ENCODE data around the gene LEF1. TPM values are rescaled to one million over a fixed set of nuclear protein-coding genes. Genes with fewer than 3 reads are reported as not detected.

Gene LEF1
- total RNA-seq, 1 experiment from 2014 or later: 0.54 TPM

- DNase-seq (ENCODE audit: low read depth, low spot score) (no peak), ATAC-seq (no peak)
- intact Hi-C loops (cut with micrococcal nuclease; ENCODE audit: unreplicated experiment) (no loop called here), in situ Hi-C loops (cut with HindIII; ENCODE audit: low pct_unique_long_range_greater_than_20kb, low sequenced_read_pairs) (no loop called here)
- Histone ChIP-seq H3K27ac (ENCODE audit: low read length) (no peak overlapping the region), H3K36me3 (ENCODE audit: control insufficient read depth, insufficient read depth, low read length) (no peaks in the 10 kb centered on the region), H3K4me1 (ENCODE audit: control insufficient read depth, insufficient read depth, low read length) (no peaks in the 10 kb centered on the region), H3K9me3 (ENCODE audit: control insufficient read depth, insufficient read depth, low read depth, low read length) (no peaks in the 10 kb centered on the region), H3K4me3 (ENCODE audit: low read depth in 2 of 2, low read length in 2 of 2) (no peak overlapping the region), H3K27me3 (ENCODE audit: control insufficient read depth, insufficient read depth, low read length) (no peaks in the 10 kb centered on the region; the same call in 1 of the 2 replicates)
- TF ChIP-seq POLR2AphosphoS5 (IDR thresholded peaks at IDR 0.05; ENCODE audit: low read depth, low read length) (no peak), CTCF (IDR thresholded peaks at IDR 0.05) (peak; percentile 32), REST (IDR thresholded peaks at IDR 0.05; ENCODE audit: insufficient read depth in 1 of 2, low read depth in 2 of 2, low read length in 1 of 2) (no peak), SIN3A (IDR thresholded peaks at IDR 0.05; ENCODE audit: borderline replicate concordance, insufficient read depth, low read depth, low read length) (no peak)
- BruUV-seq (replicated peaks): no TSS peak
- ChIA-PET POLR2A (no interaction called here), CTCF (no interaction called here)
Observed at GRCh38 chr4:108130955-108131354, 37.8 kb downstream of the LEF1 start.

- CTCF ChIA-PET: no interaction called here
- no peaks in the 10 kb centered on the region for H3K9me3 ChIP-seq (ENCODE audit: control insufficient read depth, insufficient read depth, low read depth, low read length)
- ATAC-seq (no peak), DNase-seq (ENCODE audit: low read depth, low spot score) (no peak)
- H3K36me3 ChIP-seq (ENCODE audit: control insufficient read depth, insufficient read depth, low read length): no peaks in the 10 kb centered on the region
- intact Hi-C loops (cut with micrococcal nuclease; ENCODE audit: unreplicated experiment) (no loop called here), in situ Hi-C loops (cut with HindIII; ENCODE audit: low pct_unique_long_range_greater_than_20kb, low sequenced_read_pairs) (no loop called here)
- no peak overlapping the region for H3K27ac ChIP-seq (ENCODE audit: low read length)
- no peaks in the 10 kb centered on the region; the same call in 1 of the 2 replicates for H3K27me3 ChIP-seq (ENCODE audit: control insufficient read depth, insufficient read depth, low read length)
- BruUV-seq (replicated peaks): no TSS peak
- no peaks in the 10 kb centered on the region for H3K4me1 ChIP-seq (ENCODE audit: control insufficient read depth, insufficient read depth, low read length)
- no peak for TF ChIP-seq TCF7L2 (IDR thresholded peaks at IDR 0.05; ENCODE audit: low read depth, low read length)
- no peak for TF ChIP-seq CTCF (IDR thresholded peaks at IDR 0.05)
- TF ChIP-seq SIN3A (IDR thresholded peaks at IDR 0.05; ENCODE audit: borderline replicate concordance, insufficient read depth, low read depth, low read length): no peak
- no peak for TF ChIP-seq POLR2AphosphoS5 (IDR thresholded peaks at IDR 0.05; ENCODE audit: low read depth, low read length)
- TF ChIP-seq REST (IDR thresholded peaks at IDR 0.05; ENCODE audit: insufficient read depth in 1 of 2, low read depth in 2 of 2, low read length in 1 of 2): no peak
- POLR2A ChIA-PET: no interaction called here
- H3K4me3 ChIP-seq (ENCODE audit: low read depth in 2 of 2, low read length in 2 of 2): no peak overlapping the region
Observed at GRCh38 chr4:108129196-108129595, 39.5 kb downstream of the LEF1 start.
